ENCODE measurements around the gene TRIL.

Gene TRIL

DNA sequence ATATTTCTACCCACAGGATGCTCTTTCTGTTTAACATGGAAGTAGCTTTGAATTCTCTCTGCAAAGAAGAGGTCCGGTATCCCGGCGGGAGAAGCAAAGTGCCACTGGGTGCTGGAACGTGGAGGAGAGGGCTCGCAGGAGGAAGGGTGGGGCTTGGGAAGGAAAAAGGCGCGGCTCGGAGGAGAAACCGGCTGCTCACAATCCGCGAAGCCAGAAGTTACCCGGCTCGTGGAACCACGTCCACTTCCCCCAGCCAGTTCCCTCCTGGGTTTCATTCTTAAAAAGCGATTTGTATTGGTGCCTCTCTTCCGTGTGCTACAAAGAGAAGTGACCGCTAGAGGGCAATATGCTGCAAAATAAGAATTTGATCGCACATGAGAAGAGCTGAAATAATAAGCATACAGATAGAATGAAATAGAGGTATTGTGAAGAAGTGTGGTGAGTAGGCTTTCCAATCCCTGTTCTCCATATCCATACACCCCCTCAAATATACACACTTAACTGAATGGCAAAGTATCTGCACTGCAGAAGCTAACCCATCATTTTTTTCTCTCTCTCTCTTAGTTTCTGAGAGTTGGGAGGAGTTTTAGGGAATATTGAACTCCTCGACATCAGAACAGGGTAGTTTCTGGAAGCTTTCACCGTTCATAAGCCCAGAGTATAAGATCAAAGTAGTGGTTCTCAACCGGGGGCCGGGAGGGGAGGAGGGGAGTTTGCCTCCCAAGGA is 31.1 kb downstream of the TRIL start:
- DNase-seq (ENCODE audit: low spot score) = peak; percentile 81
- TF ChIP-seq, protein P1, sequence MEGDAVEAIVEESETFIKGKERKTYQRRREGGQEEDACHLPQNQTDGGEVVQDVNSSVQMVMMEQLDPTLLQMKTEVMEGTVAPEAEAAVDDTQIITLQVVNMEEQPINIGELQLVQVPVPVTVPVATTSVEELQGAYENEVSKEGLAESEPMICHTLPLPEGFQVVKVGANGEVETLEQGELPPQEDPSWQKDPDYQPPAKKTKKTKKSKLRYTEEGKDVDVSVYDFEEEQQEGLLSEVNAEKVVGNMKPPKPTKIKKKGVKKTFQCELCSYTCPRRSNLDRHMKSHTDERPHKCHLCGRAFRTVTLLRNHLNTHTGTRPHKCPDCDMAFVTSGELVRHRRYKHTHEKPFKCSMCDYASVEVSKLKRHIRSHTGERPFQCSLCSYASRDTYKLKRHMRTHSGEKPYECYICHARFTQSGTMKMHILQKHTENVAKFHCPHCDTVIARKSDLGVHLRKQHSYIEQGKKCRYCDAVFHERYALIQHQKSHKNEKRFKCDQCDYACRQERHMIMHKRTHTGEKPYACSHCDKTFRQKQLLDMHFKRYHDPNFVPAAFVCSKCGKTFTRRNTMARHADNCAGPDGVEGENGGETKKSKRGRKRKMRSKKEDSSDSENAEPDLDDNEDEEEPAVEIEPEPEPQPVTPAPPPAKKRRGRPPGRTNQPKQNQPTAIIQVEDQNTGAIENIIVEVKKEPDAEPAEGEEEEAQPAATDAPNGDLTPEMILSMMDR (IDR thresholded peaks at IDR 0.05; ENCODE audit: extremely low read depth, missing control alignments) = peak; percentile 90

DNA sequence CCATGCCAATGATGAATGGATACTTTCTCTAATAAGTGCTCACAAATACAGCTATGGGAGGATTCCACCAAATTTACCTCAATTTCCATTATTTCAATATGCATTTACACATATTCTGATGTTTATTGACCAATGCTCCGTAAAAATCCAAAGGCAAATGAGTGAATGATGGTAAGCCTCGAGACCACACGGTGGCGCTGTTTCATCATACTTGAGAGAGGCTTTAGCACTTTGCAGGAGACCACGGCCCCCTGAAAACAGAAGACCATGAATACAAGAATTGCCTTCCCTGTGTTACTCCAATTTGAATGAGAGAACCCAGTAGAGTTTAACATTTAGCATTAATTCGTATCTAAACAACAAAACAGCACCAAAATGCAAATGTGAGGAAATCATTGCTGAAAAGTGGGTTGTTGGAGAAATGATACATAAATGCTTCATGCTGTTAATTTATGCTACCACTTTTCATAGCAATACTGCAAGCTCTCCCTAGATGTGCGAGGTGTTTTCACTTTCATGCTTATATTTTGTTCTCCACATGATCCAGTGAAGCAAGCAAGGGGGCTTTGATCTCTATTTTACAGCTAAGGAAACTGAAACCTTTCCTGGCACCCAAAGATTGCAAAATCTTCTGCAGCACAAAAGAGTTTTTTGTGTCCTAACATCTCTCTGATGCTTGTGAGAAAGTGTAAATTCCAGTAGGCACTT is 35.4 kb downstream of the TRIL start:
- DNase-seq (ENCODE audit: low spot score) = peak; percentile 53
- TF ChIP-seq, protein P1 (IDR thresholded peaks at IDR 0.05; ENCODE audit: extremely low read depth, missing control alignments) = peak; percentile 68

DNA sequence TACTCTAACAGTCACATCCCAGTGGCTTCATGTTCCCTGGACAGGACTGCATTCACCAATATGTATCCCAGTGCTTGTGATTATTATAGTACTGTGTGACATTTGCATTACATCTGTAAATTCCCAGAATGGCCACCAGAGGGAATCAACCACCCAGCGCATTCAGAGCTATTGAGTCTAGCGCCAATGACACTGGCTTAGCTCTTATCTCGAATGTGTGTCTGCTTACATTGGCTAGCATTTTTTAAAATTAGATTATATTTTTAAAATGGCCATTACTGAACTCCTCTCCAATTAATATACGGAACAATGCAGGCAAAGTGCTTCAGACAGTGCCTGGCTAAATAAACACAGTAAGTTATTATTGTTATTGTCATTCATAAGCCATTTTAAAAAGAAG is 36.3 kb downstream of the TRIL start:
- TF ChIP-seq, protein P1 (IDR thresholded peaks at IDR 0.05; ENCODE audit: extremely low read depth, missing control alignments) = peak; percentile 55
- DNase-seq (ENCODE audit: low spot score) = peak; percentile 59

DNA sequence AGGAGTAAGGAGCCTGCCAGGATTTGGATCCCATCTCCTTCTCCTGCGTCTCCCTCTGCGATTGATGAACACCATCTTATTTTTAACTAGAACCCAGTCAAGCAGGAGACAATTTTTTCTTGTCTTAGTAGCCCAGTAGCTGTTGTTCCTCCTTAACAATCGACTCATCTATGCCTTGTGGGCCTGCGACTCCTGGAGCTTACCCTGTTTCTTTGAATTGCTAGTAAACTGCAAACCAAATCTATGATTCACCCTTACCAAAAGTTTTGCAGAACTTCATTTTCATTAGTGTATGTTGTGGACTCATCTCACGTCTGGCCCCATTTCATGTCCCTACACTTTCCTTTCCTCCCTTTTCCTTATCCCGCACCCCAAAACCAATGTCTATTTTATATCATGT is 37.7 kb downstream of the TRIL start:
- DNase-seq (ENCODE audit: low spot score) = no peak
- TF ChIP-seq, protein P1 (IDR thresholded peaks at IDR 0.05; ENCODE audit: extremely low read depth, missing control alignments) = no peak

DNA sequence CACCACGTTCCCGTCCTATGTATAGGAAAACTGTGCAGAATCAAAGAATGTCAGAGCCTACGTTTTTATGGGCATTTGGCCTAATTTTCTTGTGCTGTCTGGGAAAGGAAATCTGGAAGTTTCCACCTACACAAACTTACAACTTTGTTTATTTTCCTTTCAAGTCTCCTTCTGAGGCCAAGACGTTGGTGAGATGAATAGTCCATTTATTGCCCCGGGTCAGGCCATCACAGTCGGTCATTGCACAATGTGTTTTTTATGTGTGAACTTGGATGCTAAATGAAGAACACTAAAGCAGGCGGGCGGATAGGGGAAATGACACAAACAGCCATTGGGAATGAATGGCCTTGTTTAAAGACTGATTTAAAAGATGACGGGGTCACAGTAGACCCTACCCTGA is 38.6 kb downstream of the TRIL start:
- no peak for DNase-seq (ENCODE audit: low spot score)
- TF ChIP-seq, protein P1 (IDR thresholded peaks at IDR 0.05; ENCODE audit: extremely low read depth, missing control alignments) = no peak

DNA sequence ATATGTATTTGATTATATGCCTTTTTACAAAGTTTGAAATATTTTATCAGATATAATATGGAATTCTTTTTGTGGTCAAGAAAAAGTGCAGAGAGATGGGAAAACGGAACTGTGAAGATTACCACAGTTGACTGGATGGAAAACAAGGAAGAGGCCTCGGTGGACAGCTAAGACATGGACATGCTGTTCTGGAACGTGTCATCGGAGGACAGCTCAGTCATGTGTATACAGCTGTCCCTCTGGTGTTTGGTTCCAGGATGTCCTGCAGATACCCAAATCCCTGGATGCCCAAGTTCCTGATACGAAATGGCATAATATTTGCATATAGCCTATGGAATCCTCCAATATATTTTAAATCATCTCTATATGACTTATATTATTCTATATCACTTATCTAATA is 49.4 kb downstream of the TRIL start:
- no peak for DNase-seq (ENCODE audit: low spot score)
- TF ChIP-seq, protein P1 (IDR thresholded peaks at IDR 0.05; ENCODE audit: extremely low read depth, missing control alignments) = no peak

DNA sequence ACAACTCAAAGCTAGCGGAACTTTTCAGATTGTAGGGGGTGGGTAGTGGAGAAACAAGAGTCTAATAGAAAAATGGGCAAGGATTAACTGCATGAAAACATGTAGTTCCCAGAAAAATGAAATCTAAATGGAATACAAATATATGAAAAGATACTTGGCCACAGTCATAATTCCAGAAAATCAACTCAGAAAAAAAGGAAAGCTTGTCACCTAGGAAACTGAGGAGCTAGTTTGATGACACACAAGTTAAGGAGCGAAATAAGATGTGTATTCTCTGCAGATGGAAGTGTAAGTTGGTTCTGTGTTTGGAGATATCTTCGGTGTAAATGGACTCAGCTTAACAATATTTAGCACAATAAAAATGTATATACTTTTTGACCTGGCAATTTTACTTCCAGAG is 52.7 kb downstream of the TRIL start:
- TF ChIP-seq, protein P1 (IDR thresholded peaks at IDR 0.05; ENCODE audit: extremely low read depth, missing control alignments) = no peak
- DNase-seq (ENCODE audit: low spot score) = no peak
